HCT116 (cell line): ENCODE data around the gene EEF1E1.

Experiments used
- FOSL1 ChIP-seq: IDR thresholded peaks from 2 replicates; pipeline ENCODE4 v1.6.1; 2012; ENCODE audit warnings: low read depth
- POLR2A ChIP-seq: IDR thresholded peaks from 2 replicates; pipeline ENCODE4 v1.7.0; 2011; ENCODE audit warnings: borderline replicate concordance; ENCODE audit not compliant: insufficient read depth, insufficient read length; ENCODE audit errors: extremely low read depth
- YY1 ChIP-seq: IDR thresholded peaks from 2 replicates; pipeline ENCODE4 v1.6.1; 2011; ENCODE audit warnings: low read length, low read depth, moderate library complexity, mild to moderate bottlenecking; ENCODE audit not compliant: insufficient replicate concordance; ENCODE audit errors: extremely low read depth
- TF ChIP-seq, protein P1 (sequence below), 3 experiments: fragments of 200-600 bp in 1 of 3; sonication (generic) in 1 of 3; IDR thresholded peaks in 2 of 3; conservative IDR thresholded peaks in 1 of 3; 2 replicates each; pipeline ENCODE4 v1.5.1; 2012 to 2017; ENCODE audit warnings: low read depth in 2 of 3, low read length in 2 of 3, antibody characterized with exemption in 1 of 3, borderline replicate concordance in 1 of 3, control low read depth in 1 of 3, mild to moderate bottlenecking in 1 of 3, mixed read lengths in 1 of 3, mixed run types in 1 of 3, moderate library complexity in 1 of 3; ENCODE audit not compliant: insufficient read depth in 1 of 3

DNA sequence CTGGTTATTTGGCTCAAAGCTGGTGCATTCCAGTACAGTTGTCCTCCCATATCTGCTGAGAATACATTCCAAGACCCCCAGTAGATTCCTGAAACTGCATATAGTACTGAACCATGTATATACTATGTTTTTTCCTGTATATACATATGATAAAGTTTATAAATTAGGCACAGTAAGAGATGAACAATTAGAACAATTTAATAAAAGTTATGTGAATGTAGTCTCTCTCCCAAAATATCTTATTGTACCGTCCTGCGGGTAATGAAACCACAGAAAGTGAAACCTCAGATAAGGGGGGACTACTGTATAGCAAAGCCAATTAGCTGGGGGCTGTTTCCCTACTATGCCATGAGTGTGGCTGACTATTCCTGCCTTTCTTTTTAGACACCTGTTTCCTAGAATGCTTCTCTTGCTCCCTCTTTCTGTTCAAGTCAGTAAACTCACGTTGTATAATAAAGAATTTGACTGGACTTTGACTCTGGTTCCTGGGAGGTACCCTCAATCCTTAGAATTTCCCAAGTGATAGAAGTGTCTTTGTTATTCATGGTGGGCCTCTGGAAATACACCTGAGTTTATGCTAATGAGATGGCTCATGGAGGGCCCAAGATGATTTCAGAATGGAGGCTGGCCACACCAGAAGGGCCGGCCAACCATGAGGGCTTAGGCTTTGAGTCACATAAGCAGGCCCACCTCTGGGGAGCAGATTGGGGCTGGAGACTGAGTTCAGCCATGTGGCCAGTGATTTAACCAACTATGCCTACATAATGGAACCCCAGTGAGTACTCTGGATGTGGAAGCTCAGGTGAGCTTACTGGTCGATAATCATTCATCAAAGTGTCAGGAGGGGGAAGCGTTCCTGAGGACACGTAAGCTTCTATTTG, 37.5 kb downstream of the EEF1E1 start:
- no peak for TF ChIP-seq FOSL1
- no peak for TF ChIP-seq POLR2A
- TF ChIP-seq, protein P1, sequence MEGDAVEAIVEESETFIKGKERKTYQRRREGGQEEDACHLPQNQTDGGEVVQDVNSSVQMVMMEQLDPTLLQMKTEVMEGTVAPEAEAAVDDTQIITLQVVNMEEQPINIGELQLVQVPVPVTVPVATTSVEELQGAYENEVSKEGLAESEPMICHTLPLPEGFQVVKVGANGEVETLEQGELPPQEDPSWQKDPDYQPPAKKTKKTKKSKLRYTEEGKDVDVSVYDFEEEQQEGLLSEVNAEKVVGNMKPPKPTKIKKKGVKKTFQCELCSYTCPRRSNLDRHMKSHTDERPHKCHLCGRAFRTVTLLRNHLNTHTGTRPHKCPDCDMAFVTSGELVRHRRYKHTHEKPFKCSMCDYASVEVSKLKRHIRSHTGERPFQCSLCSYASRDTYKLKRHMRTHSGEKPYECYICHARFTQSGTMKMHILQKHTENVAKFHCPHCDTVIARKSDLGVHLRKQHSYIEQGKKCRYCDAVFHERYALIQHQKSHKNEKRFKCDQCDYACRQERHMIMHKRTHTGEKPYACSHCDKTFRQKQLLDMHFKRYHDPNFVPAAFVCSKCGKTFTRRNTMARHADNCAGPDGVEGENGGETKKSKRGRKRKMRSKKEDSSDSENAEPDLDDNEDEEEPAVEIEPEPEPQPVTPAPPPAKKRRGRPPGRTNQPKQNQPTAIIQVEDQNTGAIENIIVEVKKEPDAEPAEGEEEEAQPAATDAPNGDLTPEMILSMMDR (IDR thresholded peaks at IDR 0.05 in 2 of 3, conservative IDR thresholded peaks at IDR 0.05 in 1 of 3; ENCODE audit: borderline replicate concordance in 1 of 3, insufficient read depth in 1 of 3, low read depth in 2 of 3, low read length in 2 of 3): no peak
- TF ChIP-seq YY1: no peak
